ENCODE data around the gene PLA2G12A. TPM values are rescaled to one million over a fixed set of nuclear protein-coding genes. Genes with fewer than 3 reads are reported as not detected.

The PLA2G12A gene
- total RNA-seq, 2 experiments from 2014 or later, result 9.6 to 10.5 TPM

- H3K36me3 Mint-ChIP-seq (ENCODE audit: low read depth), result peaks cover 71% of the 10 kb centered on the region
Observed at GRCh38 chr4:109676886-109677285, 53.0 kb downstream of the PLA2G12A start.

GRCh38 chr4:109675843-109676242, 54.0 kb downstream of the PLA2G12A start:
- Histone ChIP-seq H3K4me1 (ENCODE audit: insufficient read depth, low read length) (no peaks in the 10 kb centered on the region), H3K4me3 (ENCODE audit: low read length) (no peak overlapping the region), H3K9me3 (ENCODE audit: control insufficient read depth in 1 of 2, insufficient read depth in 1 of 2, low read length in 2 of 2) (peaks cover 7 to 13% of the 10 kb centered on the region in 2 experiments), H3K27ac (ENCODE audit: low read depth in 1 of 2, low read length in 2 of 2) (no peak overlapping the region), H3K36me3 (ENCODE audit: insufficient read depth, low read length) (peaks cover 19% of the 10 kb centered on the region), H3K27me3 (ENCODE audit: control insufficient read depth in 1 of 2, insufficient read depth in 2 of 2, low read length in 2 of 2) (no peaks in the 10 kb centered on the region)
- no peak for ATAC-seq (ENCODE audit: poor library complexity)
- ChIA-PET POLR2A (no interaction called here), CTCF (no interaction called here)
- H3K27me3 Mint-ChIP-seq, result no peaks in the 10 kb centered on the region
- H3K36me3 Mint-ChIP-seq (ENCODE audit: low read depth), result peaks cover 71% of the 10 kb centered on the region
- intact Hi-C loops (cut with DNase I, micrococcal nuclease), result no loop called here
- DNase-seq, result no peak
- H3K4me1 Mint-ChIP-seq (ENCODE audit: low read depth), result peaks cover 40% of the 10 kb centered on the region
- no peak for TF ChIP-seq CTCF (IDR thresholded peaks at IDR 0.05)
- H3K27ac Mint-ChIP-seq, result peak overlapping the region; percentile 71
- peaks cover 8% of the 10 kb centered on the region for H3K9me3 Mint-ChIP-seq
- H3K4me3 Mint-ChIP-seq, result no peak overlapping the region

More at GRCh38 chr4:109676886-109677285, 53.0 kb downstream of the PLA2G12A start:
- intact Hi-C loops (cut with DNase I, micrococcal nuclease), result loop anchor here in 1 of 2 experiments (1.0 kb wide), 1 partner anchor 149 kb away; no protein-coding TSS in a partner anchor
- no peak overlapping the region for H3K4me3 Mint-ChIP-seq
- H3K27ac Mint-ChIP-seq, result peak overlapping the region; percentile 71
- Histone ChIP-seq H3K4me3 (ENCODE audit: low read length) (no peak overlapping the region), H3K4me1 (ENCODE audit: insufficient read depth, low read length) (no peaks in the 10 kb centered on the region), H3K9me3 (ENCODE audit: control insufficient read depth in 1 of 2, insufficient read depth in 1 of 2, low read length in 2 of 2) (peaks cover 0 to 13% of the 10 kb centered on the region in 2 experiments), H3K27ac (ENCODE audit: low read depth in 1 of 2, low read length in 2 of 2) (peak overlapping the region; percentile 13 to 14), H3K27me3 (ENCODE audit: control insufficient read depth in 1 of 2, insufficient read depth in 2 of 2, low read length in 2 of 2) (no peaks in the 10 kb centered on the region), H3K36me3 (ENCODE audit: insufficient read depth, low read length) (peaks cover 19% of the 10 kb centered on the region)
- no peaks in the 10 kb centered on the region for H3K27me3 Mint-ChIP-seq
- no peak for TF ChIP-seq CTCF (IDR thresholded peaks at IDR 0.05)
- ChIA-PET CTCF (no interaction called here), POLR2A (interaction anchor here (0.6 to 1.1 kb wide), 2 partner anchors 58 to 197 kb away, joined by 3 to 4 read pairs; no protein-coding TSS in a partner anchor)
- peaks cover 2% of the 10 kb centered on the region for H3K9me3 Mint-ChIP-seq
- H3K4me1 Mint-ChIP-seq (ENCODE audit: low read depth), result peaks cover 36% of the 10 kb centered on the region
- DNase-seq, result peak in 1 of 14 experiments; percentile 21
- no peak for ATAC-seq (ENCODE audit: poor library complexity)

GRCh38 chr4:109675181-109675580, 54.7 kb downstream of the PLA2G12A start:
- Histone ChIP-seq H3K27me3 (ENCODE audit: control insufficient read depth in 1 of 2, insufficient read depth in 2 of 2, low read length in 2 of 2) (no peaks in the 10 kb centered on the region), H3K4me3 (ENCODE audit: low read length) (no peak overlapping the region), H3K4me1 (ENCODE audit: insufficient read depth, low read length) (no peaks in the 10 kb centered on the region), H3K9me3 (ENCODE audit: control insufficient read depth in 1 of 2, insufficient read depth in 1 of 2, low read length in 2 of 2) (peaks cover 9 to 13% of the 10 kb centered on the region in 2 experiments), H3K36me3 (ENCODE audit: insufficient read depth, low read length) (peaks cover 24% of the 10 kb centered on the region), H3K27ac (ENCODE audit: low read depth in 1 of 2, low read length in 2 of 2) (no peak overlapping the region)
- Mint-ChIP-seq H3K4me1 (ENCODE audit: low read depth) (peaks cover 37% of the 10 kb centered on the region), H3K27ac (peak overlapping the region; percentile 71), H3K27me3 (no peaks in the 10 kb centered on the region), H3K36me3 (ENCODE audit: low read depth) (peaks cover 69% of the 10 kb centered on the region), H3K9me3 (peaks cover 8% of the 10 kb centered on the region), H3K4me3 (no peak overlapping the region)
- DNase-seq (no peak), ATAC-seq (ENCODE audit: poor library complexity) (no peak)
- intact Hi-C loops (cut with DNase I, micrococcal nuclease), result no loop called here
- CTCF ChIA-PET, result no interaction called here
- POLR2A ChIA-PET, result no interaction called here
- TF ChIP-seq CTCF (IDR thresholded peaks at IDR 0.05), result no peak

Measured in CD4-positive, alpha-beta T cell (primary cell).